ENCODE data around the gene STX8. TPM values are rescaled to one million over a fixed set of nuclear protein-coding genes. Genes with fewer than 3 reads are reported as not detected.

Gene STX8
- total RNA-seq, 1 experiment from 2014 or later = 50.3 TPM

- no peak for ATAC-seq
- intact Hi-C loops (cut with micrococcal nuclease; ENCODE audit: unreplicated experiment) (no loop called here), in situ Hi-C loops (cut with HindIII; ENCODE audit: low pct_unique_long_range_greater_than_20kb, low sequenced_read_pairs) (no loop called here)
- Histone ChIP-seq H3K27me3 (ENCODE audit: control insufficient read depth, insufficient read depth, low read length) (no peaks in the 10 kb centered on the region), H3K4me1 (ENCODE audit: control insufficient read depth, insufficient read depth, low read length) (no peaks in the 10 kb centered on the region), H3K27ac (ENCODE audit: low read length) (no peak overlapping the region), H3K9me3 (ENCODE audit: control insufficient read depth, insufficient read depth, low read depth, low read length) (no peaks in the 10 kb centered on the region), H3K4me3 (ENCODE audit: low read depth in 2 of 2, low read length in 2 of 2) (no peak overlapping the region), H3K36me3 (ENCODE audit: control insufficient read depth, insufficient read depth, low read length) (no peaks in the 10 kb centered on the region)
- no TSS peak for BruUV-seq (replicated peaks)
- ChIA-PET CTCF (no interaction called here), POLR2A (no interaction called here)
- no peak for DNase-seq (ENCODE audit: low read depth, low spot score)
- TF ChIP-seq CTCF (IDR thresholded peaks at IDR 0.05) (no peak), REST (IDR thresholded peaks at IDR 0.05; ENCODE audit: insufficient read depth in 1 of 2, low read depth in 2 of 2, low read length in 1 of 2) (no peak), TCF7L2 (IDR thresholded peaks at IDR 0.05; ENCODE audit: low read depth, low read length) (no peak), SIN3A (IDR thresholded peaks at IDR 0.05; ENCODE audit: borderline replicate concordance, insufficient read depth, low read depth, low read length) (no peak), POLR2AphosphoS5 (IDR thresholded peaks at IDR 0.05; ENCODE audit: low read depth, low read length) (no peak)
Observed at GRCh38 chr17:9233761-9234160, 341.9 kb downstream of the STX8 start.

GRCh38 chr17:9233271-9233599 is 342.4 kb downstream of the STX8 start:
- Histone ChIP-seq H3K27ac (ENCODE audit: low read length) (no peak overlapping the region), H3K4me3 (ENCODE audit: low read depth in 2 of 2, low read length in 2 of 2) (no peak overlapping the region), H3K9me3 (ENCODE audit: control insufficient read depth, insufficient read depth, low read depth, low read length) (no peaks in the 10 kb centered on the region), H3K4me1 (ENCODE audit: control insufficient read depth, insufficient read depth, low read length) (no peaks in the 10 kb centered on the region), H3K36me3 (ENCODE audit: control insufficient read depth, insufficient read depth, low read length) (no peaks in the 10 kb centered on the region), H3K27me3 (ENCODE audit: control insufficient read depth, insufficient read depth, low read length) (no peaks in the 10 kb centered on the region)
- ATAC-seq = no peak
- ChIA-PET CTCF (no interaction called here), POLR2A (no interaction called here)
- BruUV-seq (replicated peaks) = no TSS peak
- in situ Hi-C loops (cut with HindIII; ENCODE audit: low pct_unique_long_range_greater_than_20kb, low sequenced_read_pairs) (no loop called here), intact Hi-C loops (cut with micrococcal nuclease; ENCODE audit: unreplicated experiment) (no loop called here)
- DNase-seq (ENCODE audit: low read depth, low spot score) = no peak
- no peak for TF ChIP-seq CTCF (IDR thresholded peaks at IDR 0.05)
- TF ChIP-seq SIN3A (IDR thresholded peaks at IDR 0.05; ENCODE audit: borderline replicate concordance, insufficient read depth, low read depth, low read length) = no peak
- no peak for TF ChIP-seq REST (IDR thresholded peaks at IDR 0.05; ENCODE audit: insufficient read depth in 1 of 2, low read depth in 2 of 2, low read length in 1 of 2)
- TF ChIP-seq POLR2AphosphoS5 (IDR thresholded peaks at IDR 0.05; ENCODE audit: low read depth, low read length) = no peak
- TF ChIP-seq TCF7L2 (IDR thresholded peaks at IDR 0.05; ENCODE audit: low read depth, low read length) = no peak
